ENCODE results near the gene HES5. TPM values are rescaled to one million over a fixed set of nuclear protein-coding genes. Genes with fewer than 3 reads are reported as not detected.

The HES5 gene
- polyA plus RNA-seq, 2 of the 4 experiments (the other 2 are of a cell fraction) = not detected

DNA sequence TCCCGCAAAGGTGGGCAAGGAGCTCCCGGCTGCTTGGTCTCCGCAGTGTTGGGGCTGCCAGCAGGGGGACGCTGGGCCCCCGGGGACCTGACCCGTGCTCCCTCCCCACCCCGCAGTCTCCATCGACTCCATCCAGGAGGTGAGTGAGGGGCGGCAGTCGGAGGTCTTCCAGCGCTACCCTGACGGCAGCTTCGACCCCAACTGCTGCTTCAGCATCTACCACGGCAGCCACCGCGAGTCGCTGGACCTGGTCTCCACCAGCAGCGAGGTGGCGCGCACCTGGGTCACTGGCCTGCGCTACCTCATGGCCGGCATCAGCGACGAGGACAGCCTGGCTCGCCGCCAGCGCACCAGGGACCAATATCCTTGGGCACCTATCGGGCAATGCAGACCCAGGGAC, 50.4 kb downstream of the HES5 start (continued):
- TF ChIP-seq RAD21 (conservative IDR thresholded peaks at IDR 0.05 in 1 of 2, IDR thresholded peaks at IDR 0.05 in 1 of 2) = no peak

GRCh38 chr1:2479186-2479585, 50.9 kb downstream of the HES5 start:
- no peak for TF ChIP-seq HOXB5 (CRISPR knock-in tag; IDR thresholded peaks at IDR 0.05)
- no peak overlapping the region for H3K27ac ChIP-seq
- ATAC-seq (no peak), FAIRE-seq (no peak), DNase-seq (ENCODE audit: low read depth in 1 of 2, low spot score in 1 of 2) (no peak)
- no peaks in the 10 kb centered on the region for H3K4me1 ChIP-seq
- H3K4me3 ChIP-seq = no peak overlapping the region
- POLR2A ChIA-PET = no interaction called here
- WGBS (ENCODE audit: missing lambda C conversion rate) = 71% methylated on average over 15 of the region's 20 CpGs
- no peak overlapping the region for H3K4me2 ChIP-seq
- CTCF ChIA-PET = interaction anchor here (1.1 kb wide), 1 partner anchor 24 kb away, joined by 3 read pairs; no protein-coding TSS in a partner anchor
- H3K9me3 ChIP-seq = no peaks in the 10 kb centered on the region

Other genes with a start within 250 kb of the HES5 start
- 6.9 and 7.2 TPM in 2 replicates for gene MORN1, start 138.7 kb downstream of the HES5 start, polyA plus RNA-seq (2011; rRNA removed)
- 6.8 to 9.5 TPM (median 8.9 TPM) in 3 replicates for gene MORN1, start 138.7 kb downstream of the HES5 start, polyA plus RNA-seq (2017; fragmentation: RNase III; extraction: RNeasy Plus Mini Kit Qiagen cat#74134 plus additional on column Dnase treatment)
- 213 and 227 TPM in 2 replicates for gene RER1, start 138.4 kb downstream of the HES5 start, polyA plus RNA-seq (2011; rRNA removed)
- 66.8 to 72.8 TPM (median 72.3 TPM) in 3 replicates for gene RER1, start 138.4 kb downstream of the HES5 start, polyA plus RNA-seq (2017; fragmentation: RNase III; extraction: RNeasy Plus Mini Kit Qiagen cat#74134 plus additional on column Dnase treatment)
- 12.3 and 12.6 TPM in 2 replicates for gene PEX10, start 117.7 kb downstream of the HES5 start, polyA plus RNA-seq (2011; rRNA removed)
- gene PEX10, start 117.7 kb downstream of the HES5 start, polyA plus RNA-seq (2017; fragmentation: RNase III; extraction: RNeasy Plus Mini Kit Qiagen cat#74134 plus additional on column Dnase treatment) = 20.2 to 22.1 TPM (median 20.7 TPM) in 3 replicates
- 0.10 and 0.16 TPM in 2 replicates for gene PLCH2, start 54.0 kb downstream of the HES5 start, polyA plus RNA-seq (2011; rRNA removed)
- gene PLCH2, start 54.0 kb downstream of the HES5 start, polyA plus RNA-seq (2017; fragmentation: RNase III; extraction: RNeasy Plus Mini Kit Qiagen cat#74134 plus additional on column Dnase treatment) = 0.18 to 0.44 TPM (median 0.21 TPM) in 3 replicates
- 8.1 and 8.3 TPM in 2 replicates for gene PANK4, start 3.7 kb downstream of the HES5 start, polyA plus RNA-seq (2011; rRNA removed)
- gene PANK4, start 3.7 kb downstream of the HES5 start, polyA plus RNA-seq (2017; fragmentation: RNase III; extraction: RNeasy Plus Mini Kit Qiagen cat#74134 plus additional on column Dnase treatment) = 13.4 to 16.1 TPM (median 13.8 TPM) in 3 replicates
- gene TNFRSF14, start 26.1 kb upstream of the HES5 start, polyA plus RNA-seq (2011; rRNA removed) = 0.16 and 0.29 TPM in 2 replicates
- gene TNFRSF14, start 26.1 kb upstream of the HES5 start, polyA plus RNA-seq (2017; fragmentation: RNase III; extraction: RNeasy Plus Mini Kit Qiagen cat#74134 plus additional on column Dnase treatment) = 0.22 to 0.31 TPM (median 0.25 TPM) in 3 replicates
- 4.4 and 6.6 TPM in 2 replicates for gene PRXL2B, start 56.5 kb upstream of the HES5 start, polyA plus RNA-seq (2011; rRNA removed)
- gene PRXL2B, start 56.5 kb upstream of the HES5 start, polyA plus RNA-seq (2017; fragmentation: RNase III; extraction: RNeasy Plus Mini Kit Qiagen cat#74134 plus additional on column Dnase treatment) = 14.7 to 17.4 TPM (median 16.4 TPM) in 3 replicates
- gene MMEL1, start 102.8 kb upstream of the HES5 start, polyA plus RNA-seq (2011; rRNA removed) = not detected in 2 replicates
- not detected in 3 replicates for gene MMEL1, start 102.8 kb upstream of the HES5 start, polyA plus RNA-seq (2017; fragmentation: RNase III; extraction: RNeasy Plus Mini Kit Qiagen cat#74134 plus additional on column Dnase treatment)